Measurements from ENCODE around the gene ARG2.

GRCh38 chr14:67641902-67642749 lies 22.4 kb downstream of the ARG2 start:
- TF ChIP-seq CTCF (IDR thresholded peaks at IDR 0.05) (no peak), POLR2A (IDR thresholded peaks at IDR 0.05) (no peak), POLR2AphosphoS5 (IDR thresholded peaks at IDR 0.05) (no peak)

Data from suprapubic skin (tissue), 4 donors.